GM10847 (cell line): Measurements from ENCODE around the gene ZNF280B.

Source experiments
- POLR2A ChIP-seq: IDR thresholded peaks from 2 replicates; pipeline ENCODE4 v1.6.1; 2011; ENCODE audit not compliant: insufficient read length; ENCODE audit errors: extremely low read depth

Gene ZNF280B

DNA sequence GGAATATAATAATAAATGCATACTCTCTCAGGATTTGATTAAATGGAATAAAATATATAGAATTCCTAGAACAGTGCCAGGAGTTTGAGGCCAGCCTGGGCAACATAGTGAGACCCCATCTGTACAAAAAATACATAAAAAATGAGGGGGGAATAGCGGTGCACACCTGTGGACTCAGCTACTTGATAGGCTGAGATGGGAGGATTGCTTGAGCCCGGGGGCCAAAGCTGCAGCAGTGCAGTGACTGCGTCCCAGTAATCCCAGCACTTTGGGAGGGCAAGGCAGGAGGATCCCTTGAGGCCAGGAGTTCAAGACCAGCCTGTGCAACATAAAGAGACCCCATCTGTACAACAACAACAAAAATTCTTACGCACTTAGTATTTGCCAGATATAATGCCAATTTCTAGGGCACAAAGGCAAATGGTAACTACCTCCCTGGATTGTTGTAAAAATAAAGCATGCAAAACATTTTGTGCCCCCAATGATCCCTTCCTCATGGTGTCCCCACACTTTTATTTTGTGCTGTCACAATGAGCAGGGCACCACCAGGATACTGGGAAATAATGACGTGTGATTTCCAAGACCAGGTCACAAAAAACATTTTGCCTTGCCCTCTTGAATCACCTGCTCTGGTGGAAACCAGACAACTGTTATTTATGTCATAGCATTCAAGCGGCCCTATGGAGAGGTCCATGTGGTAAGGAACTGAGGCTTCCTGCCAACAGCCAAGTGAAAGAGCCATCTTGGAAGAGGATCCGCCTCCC lies 29.9 kb upstream of the ZNF280B start:
- no peak for TF ChIP-seq POLR2A

DNA sequence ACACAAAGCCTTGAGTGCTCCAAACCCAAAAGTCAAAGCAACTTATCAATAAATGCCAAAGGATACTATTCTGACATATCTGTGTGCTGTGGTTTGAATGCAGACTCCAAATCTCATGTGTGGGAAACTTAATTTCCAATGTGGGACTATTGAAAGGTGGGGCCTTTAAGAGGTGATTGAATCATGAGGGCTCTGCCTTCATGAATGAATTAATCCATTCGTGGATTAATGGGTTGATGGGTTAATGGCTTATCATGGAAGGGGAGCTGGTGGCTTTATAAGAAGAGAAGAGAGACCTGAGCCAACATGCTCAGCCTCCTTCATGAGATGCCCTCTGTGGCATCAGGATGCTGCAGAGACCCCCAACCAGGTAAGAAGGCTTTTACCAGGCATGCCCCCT lies 28.4 kb upstream of the ZNF280B start:
- TF ChIP-seq POLR2A, result no peak

DNA sequence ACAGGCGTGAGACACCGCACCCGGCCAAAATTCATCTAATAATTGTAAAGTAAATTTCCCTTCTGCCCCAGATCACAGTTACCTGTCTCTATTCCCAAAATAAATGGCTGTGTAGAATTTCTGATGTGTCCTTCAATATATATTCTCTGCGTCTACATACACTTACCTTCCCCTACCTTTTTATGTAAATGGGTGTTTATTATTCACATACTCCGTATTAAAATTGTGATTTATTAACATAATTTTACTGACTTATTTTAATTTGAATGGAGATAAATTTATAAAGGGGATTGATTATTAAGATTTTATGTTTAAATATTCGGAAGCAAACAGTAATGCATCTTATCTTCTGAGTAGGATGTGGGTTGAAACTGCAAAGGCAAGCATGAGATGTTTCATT lies 28.0 kb upstream of the ZNF280B start:
- no peak for TF ChIP-seq POLR2A

GRCh38 chr22:22535662-22536061 lies 27.1 kb upstream of the ZNF280B start:
- no peak for TF ChIP-seq POLR2A

DNA sequence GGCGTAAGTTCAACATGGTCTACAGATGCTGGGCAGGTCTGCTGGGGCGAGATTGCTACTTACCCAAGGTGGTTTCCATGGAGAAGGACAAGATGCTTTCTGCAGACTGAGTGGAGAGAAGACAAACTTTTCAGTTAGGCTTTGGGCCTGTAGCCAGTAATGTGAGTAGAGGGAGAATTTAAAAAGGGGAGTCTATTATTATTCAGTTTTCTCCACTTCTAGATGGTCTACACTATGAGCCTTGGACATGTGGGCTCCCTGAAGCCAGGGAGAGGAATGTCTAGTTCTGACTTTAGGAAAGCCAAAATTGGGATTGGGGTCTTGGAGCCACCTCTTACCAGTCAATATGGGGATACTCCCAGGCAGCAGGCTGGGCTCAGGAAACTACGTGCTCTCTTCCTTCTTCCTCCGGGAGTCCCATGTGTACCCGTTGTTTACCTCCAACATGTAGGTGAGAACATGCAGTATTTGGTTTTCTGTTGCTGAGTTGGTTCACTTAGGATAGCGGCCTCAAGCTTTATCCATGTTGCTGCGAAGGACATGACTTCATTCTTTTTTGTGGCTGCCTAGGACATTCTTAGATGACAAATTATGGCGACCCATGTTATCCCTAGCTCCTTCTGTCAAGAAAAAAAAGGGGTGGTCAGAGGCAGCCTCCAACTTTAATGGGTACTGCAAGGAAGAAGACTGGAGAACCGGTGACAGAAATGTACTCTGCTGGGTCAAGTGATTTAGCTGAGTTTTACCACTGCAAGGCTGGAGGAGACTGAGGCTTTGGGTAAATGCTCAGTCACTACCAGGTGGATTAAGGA lies 26.3 kb upstream of the ZNF280B start:
- TF ChIP-seq POLR2A, result no peak

GRCh38 chr22:22533863-22534262 lies 25.3 kb upstream of the ZNF280B start:
- TF ChIP-seq POLR2A, result no peak

DNA sequence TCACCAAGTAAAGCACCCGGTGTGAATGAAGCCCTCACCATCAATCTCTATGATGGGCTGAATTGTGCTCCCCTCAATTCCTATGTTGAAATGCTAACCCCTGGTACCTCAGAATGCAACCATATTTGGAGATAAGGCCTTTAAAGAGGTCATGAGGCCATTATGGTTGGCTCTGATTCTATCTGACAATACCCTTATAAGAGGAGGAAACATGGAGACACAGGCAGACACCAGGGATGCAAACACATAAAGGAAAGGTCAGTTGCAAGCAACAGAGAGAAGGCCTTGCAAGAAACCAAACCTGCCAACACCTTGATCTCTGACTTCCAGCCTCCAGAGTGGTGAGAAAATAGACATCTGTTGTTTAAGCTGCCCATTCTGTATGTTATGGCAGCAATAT lies 24.9 kb upstream of the ZNF280B start:
- TF ChIP-seq POLR2A, result no peak

GRCh38 chr22:22531770-22532546 lies 23.4 kb upstream of the ZNF280B start:
- no peak for TF ChIP-seq POLR2A

GRCh38 chr22:22528780-22529179 lies 20.2 kb upstream of the ZNF280B start:
- no peak for TF ChIP-seq POLR2A

- no peak for TF ChIP-seq POLR2A
These were observed 18.8 kb upstream of the ZNF280B start for GRCh38 chr22:22527312-22527711.

GRCh38 chr22:22526125-22526912 lies 17.8 kb upstream of the ZNF280B start:
- no peak for TF ChIP-seq POLR2A

- TF ChIP-seq POLR2A, result no peak
These were observed 15.0 kb upstream of the ZNF280B start for GRCh38 chr22:22523494-22523893.

DNA sequence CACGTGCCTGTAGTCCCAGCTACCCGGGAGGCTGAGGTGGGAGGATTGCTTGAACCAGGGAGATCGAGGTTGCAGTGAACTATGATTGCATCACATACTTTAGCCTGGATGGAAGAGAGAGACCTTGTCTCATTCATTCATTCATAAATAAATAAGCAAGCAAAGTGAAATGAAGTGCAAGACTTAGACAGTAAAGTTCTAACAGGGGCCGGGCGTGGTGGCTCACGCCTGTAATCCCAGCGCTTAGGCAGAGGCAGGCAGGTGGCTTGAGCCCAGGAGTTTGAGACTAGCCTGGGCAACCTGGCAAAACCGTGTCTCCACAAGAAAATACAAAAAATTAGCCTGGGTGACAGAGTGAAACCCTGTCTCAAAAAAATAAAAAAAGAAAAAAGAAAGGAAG lies 13.1 kb upstream of the ZNF280B start:
- TF ChIP-seq POLR2A, result no peak

DNA sequence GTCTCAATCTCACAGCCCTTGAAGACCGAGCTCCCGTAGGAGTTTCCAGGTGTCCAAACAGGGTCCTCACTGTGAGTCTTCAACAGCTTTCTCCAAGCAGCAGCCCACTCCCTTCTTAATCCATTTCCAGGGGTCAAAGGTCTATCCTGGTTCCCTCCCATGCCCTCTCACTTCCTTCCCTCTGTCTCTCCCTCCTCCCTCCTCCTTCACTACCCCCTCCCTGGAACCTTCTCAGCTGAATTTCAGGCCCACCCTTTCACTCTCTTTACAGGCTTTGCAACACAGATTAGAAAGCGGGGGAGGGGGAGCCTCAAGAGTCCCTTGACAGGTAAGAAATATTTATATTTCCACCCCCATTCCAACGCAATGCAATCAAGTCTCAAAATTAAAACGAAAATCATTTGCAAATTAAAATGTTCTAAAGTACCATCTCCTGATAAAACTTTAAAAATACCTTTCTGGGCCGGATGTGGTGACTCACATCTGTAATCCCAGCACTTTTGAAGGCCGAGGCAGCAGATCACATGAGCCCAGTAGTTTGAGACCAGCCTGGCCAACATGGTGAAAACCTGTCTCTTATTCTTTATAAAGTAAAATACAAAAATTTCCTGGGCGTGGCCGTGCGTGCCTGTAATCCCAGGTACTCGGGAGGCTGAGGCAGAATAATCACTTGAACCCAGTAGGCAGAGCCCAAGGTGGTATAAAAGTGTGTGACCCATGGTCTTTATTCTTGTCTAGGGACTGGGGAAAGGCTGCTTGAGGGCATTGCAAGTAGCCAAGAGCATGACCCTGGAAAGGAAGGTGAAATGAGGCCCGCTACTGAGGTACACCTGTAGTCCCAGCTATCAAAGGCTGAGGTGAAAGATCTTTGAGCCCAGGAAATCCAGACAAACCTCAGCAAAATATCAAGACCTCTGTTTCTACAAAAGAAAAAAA lies 12.4 kb upstream of the ZNF280B start:
- no peak for TF ChIP-seq POLR2A
